Measurements from ENCODE around the gene UQCR10. TPM values are rescaled to one million over a fixed set of nuclear protein-coding genes. Genes with fewer than 3 reads are reported as not detected.

UQCR10 gene
- total RNA-seq, 4 donors from 2014 or later, result 33.6 to 85.7 (median 66.8) TPM

DNA sequence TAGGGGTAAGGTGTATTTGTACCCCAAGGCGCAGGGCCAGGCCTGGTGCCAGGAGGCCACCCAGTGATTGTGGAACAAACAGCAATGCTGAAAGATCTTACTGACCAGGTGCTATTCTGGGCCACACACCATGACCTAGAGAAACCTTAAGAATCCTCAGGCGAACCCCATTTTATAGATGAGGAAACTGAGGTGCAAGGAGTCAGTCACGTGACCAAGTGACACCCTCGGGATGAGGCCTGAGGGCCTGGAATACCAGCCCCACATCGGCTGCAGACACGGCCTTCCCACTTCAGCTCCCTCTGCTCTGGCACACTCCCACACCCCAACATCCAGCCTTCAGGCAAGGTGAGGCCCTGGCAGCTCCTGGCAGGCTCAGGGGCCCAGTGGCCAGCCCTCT lies 34.3 kb upstream of the UQCR10 start:
- Histone ChIP-seq H3K4me3 (no peak overlapping the region), H3K4me1 (peaks cover 4% of the 10 kb centered on the region), H3K27me3 (no peaks in the 10 kb centered on the region), H3K36me3 (peaks cover 29% of the 10 kb centered on the region), H3K27ac (no peak overlapping the region), H3K9me3 (no peaks in the 10 kb centered on the region)
- DNase-seq (ENCODE audit: low spot score in 2 of 2), result no peak
- no peak for TF ChIP-seq POLR2A (IDR thresholded peaks at IDR 0.05)
- no peak for TF ChIP-seq EP300 (IDR thresholded peaks at IDR 0.05)
- no peak for TF ChIP-seq POLR2AphosphoS5 (IDR thresholded peaks at IDR 0.05)
- TF ChIP-seq, protein P1, sequence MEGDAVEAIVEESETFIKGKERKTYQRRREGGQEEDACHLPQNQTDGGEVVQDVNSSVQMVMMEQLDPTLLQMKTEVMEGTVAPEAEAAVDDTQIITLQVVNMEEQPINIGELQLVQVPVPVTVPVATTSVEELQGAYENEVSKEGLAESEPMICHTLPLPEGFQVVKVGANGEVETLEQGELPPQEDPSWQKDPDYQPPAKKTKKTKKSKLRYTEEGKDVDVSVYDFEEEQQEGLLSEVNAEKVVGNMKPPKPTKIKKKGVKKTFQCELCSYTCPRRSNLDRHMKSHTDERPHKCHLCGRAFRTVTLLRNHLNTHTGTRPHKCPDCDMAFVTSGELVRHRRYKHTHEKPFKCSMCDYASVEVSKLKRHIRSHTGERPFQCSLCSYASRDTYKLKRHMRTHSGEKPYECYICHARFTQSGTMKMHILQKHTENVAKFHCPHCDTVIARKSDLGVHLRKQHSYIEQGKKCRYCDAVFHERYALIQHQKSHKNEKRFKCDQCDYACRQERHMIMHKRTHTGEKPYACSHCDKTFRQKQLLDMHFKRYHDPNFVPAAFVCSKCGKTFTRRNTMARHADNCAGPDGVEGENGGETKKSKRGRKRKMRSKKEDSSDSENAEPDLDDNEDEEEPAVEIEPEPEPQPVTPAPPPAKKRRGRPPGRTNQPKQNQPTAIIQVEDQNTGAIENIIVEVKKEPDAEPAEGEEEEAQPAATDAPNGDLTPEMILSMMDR (IDR thresholded peaks at IDR 0.05), result no peak
- WGBS, result 85% methylated on average over 4 of the region's 6 CpGs

DNA sequence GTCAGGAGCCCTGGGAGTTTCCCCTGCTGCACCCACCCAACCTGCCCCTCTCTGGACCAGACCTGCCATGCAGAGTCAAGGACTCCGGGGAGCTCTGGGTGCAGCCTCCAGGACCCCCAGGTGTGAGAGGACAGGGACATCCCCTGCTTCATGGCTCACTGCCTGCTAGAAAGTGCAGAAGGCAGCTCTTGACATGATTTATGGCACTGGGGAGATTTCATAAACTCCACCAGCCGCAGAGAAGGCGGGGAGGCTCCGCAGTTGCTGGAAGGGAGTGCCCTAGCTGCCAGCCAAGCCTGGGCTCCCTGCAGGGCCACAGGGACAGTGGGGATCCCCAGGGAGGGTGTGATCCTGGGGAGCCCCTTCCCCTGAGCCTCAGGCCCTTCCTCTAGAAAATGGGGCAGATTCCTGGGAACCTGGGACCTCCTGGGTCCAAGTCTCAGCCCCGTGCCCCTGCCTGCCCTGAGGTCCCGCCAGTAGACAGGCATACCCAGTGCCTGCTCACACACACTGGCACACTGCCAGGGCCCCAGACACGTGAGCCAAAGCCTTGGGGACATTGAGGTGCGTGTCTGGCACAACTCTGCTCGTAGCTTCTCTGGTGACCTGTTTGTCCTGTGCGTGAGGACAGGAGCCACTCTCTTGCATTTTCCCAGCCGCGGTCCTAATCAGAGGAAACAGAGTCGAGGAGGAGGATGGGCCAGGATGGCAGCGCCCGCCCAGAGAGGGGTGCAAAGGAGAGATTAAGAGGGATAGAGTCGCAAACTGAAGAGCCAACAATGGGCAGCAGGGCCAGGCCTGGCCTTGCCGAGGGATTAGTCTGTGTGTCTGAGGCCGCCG lies 33.6 kb upstream of the UQCR10 start:
- Histone ChIP-seq H3K36me3 (peaks cover 33% of the 10 kb centered on the region), H3K9me3 (no peaks in the 10 kb centered on the region), H3K27ac (no peak overlapping the region), H3K27me3 (no peaks in the 10 kb centered on the region), H3K4me1 (peaks cover 4% of the 10 kb centered on the region), H3K4me3 (no peak overlapping the region)
- DNase-seq (ENCODE audit: low spot score in 2 of 2), result no peak
- TF ChIP-seq EP300 (IDR thresholded peaks at IDR 0.05), result no peak
- TF ChIP-seq, protein P1 (IDR thresholded peaks at IDR 0.05), result no peak
- WGBS, result 61% methylated on average over 10 of the region's 19 CpGs

DNA sequence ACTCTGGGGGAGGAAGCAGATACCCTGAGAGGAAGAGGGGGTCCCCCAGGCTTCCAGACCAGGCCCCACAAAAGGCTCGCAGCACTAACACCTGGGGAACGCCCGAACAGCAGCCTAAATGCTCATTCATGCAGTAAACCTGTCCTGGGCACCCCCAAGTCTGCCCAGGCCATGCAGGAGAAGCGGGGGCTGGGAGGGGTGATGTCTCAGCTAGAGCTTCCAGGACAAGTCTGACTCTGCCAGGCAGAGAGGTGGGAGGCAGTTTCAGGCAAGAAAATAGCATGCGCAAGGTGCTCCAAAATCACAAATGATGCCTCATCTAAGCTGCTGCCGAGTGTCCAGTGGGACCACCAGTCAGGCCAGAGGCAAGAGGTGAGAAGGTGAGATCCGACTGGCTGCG lies 32.8 kb upstream of the UQCR10 start:
- WGBS, result 84% methylated on average over 5 of the region's 8 CpGs
- no peaks in the 10 kb centered on the region for H3K27me3 ChIP-seq
- no peak overlapping the region for H3K4me3 ChIP-seq
- H3K27ac ChIP-seq, result no peak overlapping the region
- TF ChIP-seq EP300 (IDR thresholded peaks at IDR 0.05) (no peak), POLR2A (IDR thresholded peaks at IDR 0.05) (no peak), POLR2AphosphoS5 (IDR thresholded peaks at IDR 0.05) (no peak)
- TF ChIP-seq, protein P1 (IDR thresholded peaks at IDR 0.05), result no peak
- no peaks in the 10 kb centered on the region for H3K9me3 ChIP-seq
- no peak for DNase-seq (ENCODE audit: low spot score in 2 of 2)
- peaks cover 35% of the 10 kb centered on the region for H3K36me3 ChIP-seq
- H3K4me1 ChIP-seq, result peaks cover 4% of the 10 kb centered on the region

DNA sequence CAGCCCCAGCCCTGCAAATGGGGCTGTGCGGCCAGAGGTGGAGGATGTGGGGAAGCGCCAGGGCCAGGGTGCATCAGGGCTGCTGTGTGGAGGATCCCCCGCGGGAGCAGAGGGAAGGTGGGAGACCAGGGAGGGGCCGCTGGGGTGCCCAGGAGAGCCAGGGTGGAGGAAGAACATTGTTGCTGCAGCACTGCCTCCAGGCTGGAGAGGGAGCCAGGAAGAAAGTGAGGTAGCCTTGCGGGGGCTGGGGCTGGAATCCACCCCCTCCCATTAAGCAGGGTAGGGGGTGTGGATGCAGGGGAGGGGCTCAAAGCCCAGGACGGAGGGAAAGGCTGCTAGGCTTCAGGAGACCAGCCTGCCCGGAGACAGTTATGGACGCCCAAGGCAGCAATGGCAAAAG lies 32.3 kb upstream of the UQCR10 start:
- Histone ChIP-seq H3K4me1 (peaks cover 4% of the 10 kb centered on the region), H3K27me3 (no peaks in the 10 kb centered on the region), H3K27ac (no peak overlapping the region), H3K36me3 (peaks cover 39% of the 10 kb centered on the region), H3K9me3 (no peaks in the 10 kb centered on the region), H3K4me3 (no peak overlapping the region)
- no peak for TF ChIP-seq POLR2AphosphoS5 (IDR thresholded peaks at IDR 0.05)
- no peak for TF ChIP-seq POLR2A (IDR thresholded peaks at IDR 0.05)
- TF ChIP-seq, protein P1 (IDR thresholded peaks at IDR 0.05), result no peak
- TF ChIP-seq EP300 (IDR thresholded peaks at IDR 0.05), result no peak
- 82% methylated on average over 9 of the region's 9 CpGs for WGBS
- no peak for DNase-seq (ENCODE audit: low spot score in 2 of 2)

DNA sequence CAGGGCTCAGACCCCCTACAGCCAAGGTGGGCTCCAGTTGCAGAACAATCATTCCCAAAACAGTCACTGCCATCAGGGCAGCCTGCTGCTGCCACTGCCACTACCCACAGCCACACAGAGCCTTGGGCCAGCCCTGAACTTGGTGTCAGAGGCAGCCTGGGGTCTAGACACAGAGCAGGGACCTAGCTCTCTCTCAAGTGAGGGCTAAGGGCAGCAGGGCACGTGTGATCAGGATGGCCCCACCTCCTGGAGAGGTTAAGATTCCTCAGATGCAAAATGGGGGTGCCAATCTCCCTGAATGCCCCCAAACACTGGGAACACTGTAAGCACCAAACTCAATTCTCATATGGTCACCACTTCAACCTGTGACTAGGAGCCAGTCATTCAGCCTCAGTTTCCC lies 31.8 kb upstream of the UQCR10 start:
- peaks cover 4% of the 10 kb centered on the region for H3K4me1 ChIP-seq
- WGBS, result no CpG with 5 or more reads among the region's 1 CpG
- no peak overlapping the region for H3K27ac ChIP-seq
- no peaks in the 10 kb centered on the region for H3K9me3 ChIP-seq
- no peaks in the 10 kb centered on the region for H3K27me3 ChIP-seq
- peaks cover 41% of the 10 kb centered on the region for H3K36me3 ChIP-seq
- H3K4me3 ChIP-seq, result no peak overlapping the region
- DNase-seq (ENCODE audit: low spot score in 2 of 2), result no peak
- TF ChIP-seq, protein P1 (IDR thresholded peaks at IDR 0.05), result no peak
- TF ChIP-seq POLR2AphosphoS5 (IDR thresholded peaks at IDR 0.05) (no peak), EP300 (IDR thresholded peaks at IDR 0.05) (no peak), POLR2A (IDR thresholded peaks at IDR 0.05) (no peak)

Data from suprapubic skin (tissue), 4 donors.